ENCODE results near the gene SYAP1.

GRCh38 chrX:16797841-16798240 is 78.4 kb downstream of the SYAP1 start:
- TF ChIP-seq CTCF (IDR thresholded peaks at IDR 0.05) (no peak), EP300 (IDR thresholded peaks at IDR 0.05) (no peak), POLR2A (IDR thresholded peaks at IDR 0.05) (no peak), POLR2AphosphoS5 (IDR thresholded peaks at IDR 0.05) (no peak)

All from suprapubic skin (tissue), 4 donors.